HL-60/S4 (cell line): ENCODE data around the gene KCNK18.
"Not testable (repeated sequence)": the region's sequence is repeated elsewhere in the genome, so short reads cannot be mapped to it uniquely, and the experiment has no call there.

Source experiments
- in situ Hi-C: fragments of 300-500 bp; cut with MboI; formaldehyde crosslinking; loops from 2 replicates; pipeline ENCODE4 v1.14.3; 2022; ENCODE audit warnings: low sequenced_read_pairs

KCNK18 gene

GRCh38 chr10:117170244-117170643 lies 27.0 kb upstream of the KCNK18 start:
- in situ Hi-C loops, result loop anchor here (10.0 kb wide), 1 partner anchor 375 kb away; no protein-coding TSS in a partner anchor

- in situ Hi-C loops, result loop anchor here (10.0 kb wide), 1 partner anchor 380 kb away; no protein-coding TSS in a partner anchor
These were observed 22.7 kb upstream of the KCNK18 start for GRCh38 chr10:117174439-117175214.

GRCh38 chr10:117175215-117175900 lies 21.9 kb upstream of the KCNK18 start:
- in situ Hi-C loops, result loop anchor here (10.0 kb wide), 1 partner anchor 381 kb away; no protein-coding TSS in a partner anchor

- in situ Hi-C loops, result loop anchor here (10.0 kb wide), 1 partner anchor 381 kb away; no protein-coding TSS in a partner anchor
These were observed 21.3 kb upstream of the KCNK18 start for GRCh38 chr10:117175901-117176534.

GRCh38 chr10:117178190-117178589 lies 19.1 kb upstream of the KCNK18 start:
- in situ Hi-C loops, result loop anchor here (10.0 kb wide), 1 partner anchor 383 kb away; no protein-coding TSS in a partner anchor

GRCh38 chr10:117184296-117184695 lies 13.0 kb upstream of the KCNK18 start:
- in situ Hi-C loops, result no loop called here

GRCh38 chr10:117184821-117185220 lies 12.5 kb upstream of the KCNK18 start:
- in situ Hi-C loops, result no loop called here

GRCh38 chr10:117185817-117186216 lies 11.5 kb upstream of the KCNK18 start:
- in situ Hi-C loops, result not testable (repeated sequence)

- in situ Hi-C loops, result no loop called here
These were observed 10.3 kb upstream of the KCNK18 start for GRCh38 chr10:117186832-117187615.

- in situ Hi-C loops, result no loop called here
These were observed 8.9 kb upstream of the KCNK18 start for GRCh38 chr10:117188371-117188770.

GRCh38 chr10:117189557-117189956 lies 7.7 kb upstream of the KCNK18 start:
- in situ Hi-C loops, result no loop called here

- in situ Hi-C loops, result no loop called here
These were observed 799 bp downstream of the KCNK18 start for GRCh38 chr10:117198088-117198487.

GRCh38 chr10:117201826-117202225 lies 4.5 kb downstream of the KCNK18 start:
- in situ Hi-C loops, result no loop called here

GRCh38 chr10:117204316-117204715 lies 7.0 kb downstream of the KCNK18 start:
- in situ Hi-C loops, result no loop called here

- in situ Hi-C loops, result loop anchor here (10.0 kb wide), 1 partner anchor 1033 kb away; no protein-coding TSS in a partner anchor
These were observed 14.9 kb downstream of the KCNK18 start for GRCh38 chr10:117212176-117212575.

GRCh38 chr10:117214401-117214800 lies 17.1 kb downstream of the KCNK18 start:
- in situ Hi-C loops, result loop anchor here (10.0 kb wide), 1 partner anchor 1030 kb away; no protein-coding TSS in a partner anchor

GRCh38 chr10:117215079-117215478 lies 17.8 kb downstream of the KCNK18 start:
- in situ Hi-C loops, result loop anchor here (10.0 kb wide), 1 partner anchor 1030 kb away; no protein-coding TSS in a partner anchor

GRCh38 chr10:117216028-117216427 lies 18.7 kb downstream of the KCNK18 start:
- in situ Hi-C loops, result loop anchor here (10.0 kb wide), 1 partner anchor 1029 kb away; no protein-coding TSS in a partner anchor

- in situ Hi-C loops, result loop anchor here (10.0 kb wide), 1 partner anchor 1028 kb away; no protein-coding TSS in a partner anchor
These were observed 19.4 kb downstream of the KCNK18 start for GRCh38 chr10:117216611-117217195.
